ENCODE measurements around the gene RAD51C. TPM values are rescaled to one million over a fixed set of nuclear protein-coding genes. Genes with fewer than 3 reads are reported as not detected.

RAD51C gene
- total RNA-seq, 1 donor: 25.9 TPM

GRCh38 chr17:58706351-58707140 lies 14.1 kb downstream of the RAD51C start:
- no peak for DNase-seq (ENCODE audit: low read depth)
- no peak for TF ChIP-seq CTCF (IDR thresholded peaks at IDR 0.05; ENCODE audit: insufficient read depth, low read depth, low read length)
- H3K4me3 ChIP-seq (ENCODE audit: low read depth, low read length): no peak overlapping the region

GRCh38 chr17:58710948-58711552 lies 18.6 kb downstream of the RAD51C start:
- no peak overlapping the region for H3K4me3 ChIP-seq (ENCODE audit: low read depth, low read length)
- peak; percentile 70 for TF ChIP-seq CTCF (IDR thresholded peaks at IDR 0.05; ENCODE audit: insufficient read depth, low read depth, low read length)
- DNase-seq (ENCODE audit: low read depth): peak; percentile 76

- DNase-seq (ENCODE audit: low read depth): no peak
- TF ChIP-seq CTCF (IDR thresholded peaks at IDR 0.05; ENCODE audit: insufficient read depth, low read depth, low read length): no peak
- H3K4me3 ChIP-seq (ENCODE audit: low read depth, low read length): no peak overlapping the region
Measured at GRCh38 chr17:58722274-58722673, 29.9 kb downstream of the RAD51C start.

- no peak for TF ChIP-seq CTCF (IDR thresholded peaks at IDR 0.05; ENCODE audit: insufficient read depth, low read depth, low read length)
- no peak overlapping the region for H3K4me3 ChIP-seq (ENCODE audit: low read depth, low read length)
- DNase-seq (ENCODE audit: low read depth): no peak
Measured at GRCh38 chr17:58722696-58723095, 30.3 kb downstream of the RAD51C start.

- no peak for TF ChIP-seq CTCF (IDR thresholded peaks at IDR 0.05; ENCODE audit: insufficient read depth, low read depth, low read length)
- peak; percentile 14 for DNase-seq (ENCODE audit: low read depth)
- H3K4me3 ChIP-seq (ENCODE audit: low read depth, low read length): no peak overlapping the region
Measured at GRCh38 chr17:58728798-58729197, 36.4 kb downstream of the RAD51C start.

GRCh38 chr17:58730937-58731336 lies 38.5 kb downstream of the RAD51C start:
- no peak for DNase-seq (ENCODE audit: low read depth)
- TF ChIP-seq CTCF (IDR thresholded peaks at IDR 0.05; ENCODE audit: insufficient read depth, low read depth, low read length): no peak
- H3K4me3 ChIP-seq (ENCODE audit: low read depth, low read length): no peak overlapping the region
